Stimulated activated CD4-positive, alpha-beta T cell treated with anti-CD3 and anti-CD28 coated beads, TNF-alpha, amount 100 ng/mL, for 48 hours (primary cell): ENCODE data around the gene PDGFC.

Experiments
- DNase-seq, 3 donors: peaks; one replicate each; pipeline ENCODE4 v3.0.0-alpha.2; 2020; ENCODE audit warnings: low read depth in 3 of 3

Gene PDGFC

DNA sequence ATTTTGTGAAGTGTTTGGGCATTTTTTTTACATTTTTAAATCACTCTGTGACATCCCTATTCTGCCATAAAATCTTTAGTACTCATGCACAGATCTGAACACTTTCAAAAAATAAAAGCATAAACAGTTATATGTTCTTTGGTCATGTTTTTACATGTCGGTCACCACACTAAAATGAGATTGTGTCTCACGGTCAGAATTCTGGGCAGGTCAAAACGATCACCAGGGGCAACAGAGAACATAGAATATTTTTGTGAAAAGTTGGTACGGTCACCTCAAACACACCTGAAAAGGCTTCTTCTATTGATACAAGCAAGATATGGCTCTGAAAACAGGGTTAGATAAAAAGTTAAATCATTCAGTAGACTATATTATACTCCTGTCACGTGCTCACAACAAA, 189.1 kb downstream of the PDGFC start:
- no peak for DNase-seq

DNA sequence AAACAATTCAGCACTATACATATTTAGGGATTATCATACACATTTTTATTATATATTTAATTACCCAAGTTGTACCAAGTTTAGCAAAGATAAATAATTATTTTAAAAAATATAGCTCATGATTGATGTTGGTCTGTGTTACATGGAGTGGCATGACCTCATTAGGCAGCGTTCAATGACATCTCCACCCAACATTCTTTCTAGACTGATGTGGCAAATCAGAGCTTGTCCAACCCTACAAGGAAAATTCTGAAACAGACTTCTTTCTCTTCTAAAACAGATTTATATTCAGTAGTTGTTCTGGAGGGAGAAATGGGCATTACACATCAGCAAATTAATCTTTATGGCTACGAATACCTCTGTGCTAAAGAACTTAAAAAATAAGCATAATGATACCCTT, 189.7 kb downstream of the PDGFC start:
- DNase-seq, result no peak

DNA sequence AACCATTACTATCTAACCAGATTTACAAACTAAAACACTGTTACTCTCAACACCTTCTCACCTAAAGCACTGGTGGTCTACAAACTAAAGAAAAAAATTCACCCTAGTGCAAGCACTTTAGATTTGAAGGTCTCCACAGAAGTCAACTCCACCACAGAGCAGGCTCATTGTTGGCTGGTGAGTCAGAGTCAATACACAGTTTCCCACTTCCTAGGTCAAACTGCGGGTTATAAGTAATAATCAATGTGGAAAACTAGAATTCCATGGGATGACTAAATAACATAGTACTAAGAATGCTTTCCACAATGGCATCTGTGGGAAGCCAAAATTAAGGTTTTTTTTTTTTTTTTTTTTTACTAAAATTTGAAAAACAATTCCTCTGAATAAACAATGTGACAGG, 191.8 kb downstream of the PDGFC start:
- DNase-seq, result no peak

DNA sequence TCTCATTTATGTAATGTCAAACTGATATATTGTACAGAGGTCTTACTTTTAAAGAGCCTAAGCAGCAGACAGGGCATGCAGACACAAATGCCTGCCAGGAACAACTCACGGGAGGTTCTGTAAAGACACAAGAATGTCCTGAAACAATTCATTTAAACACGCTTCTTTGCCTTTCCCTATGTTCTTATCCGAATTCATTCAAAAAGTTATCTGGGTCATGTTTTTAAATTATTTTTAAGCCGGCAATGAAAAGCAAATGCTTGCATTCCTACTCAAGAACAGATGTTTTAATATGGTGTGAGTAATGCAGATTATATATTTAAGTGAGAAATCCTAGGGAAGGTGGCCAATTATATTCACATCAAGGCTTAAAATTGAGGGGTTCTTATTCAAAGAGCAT, 192.6 kb downstream of the PDGFC start:
- no peak for DNase-seq

DNA sequence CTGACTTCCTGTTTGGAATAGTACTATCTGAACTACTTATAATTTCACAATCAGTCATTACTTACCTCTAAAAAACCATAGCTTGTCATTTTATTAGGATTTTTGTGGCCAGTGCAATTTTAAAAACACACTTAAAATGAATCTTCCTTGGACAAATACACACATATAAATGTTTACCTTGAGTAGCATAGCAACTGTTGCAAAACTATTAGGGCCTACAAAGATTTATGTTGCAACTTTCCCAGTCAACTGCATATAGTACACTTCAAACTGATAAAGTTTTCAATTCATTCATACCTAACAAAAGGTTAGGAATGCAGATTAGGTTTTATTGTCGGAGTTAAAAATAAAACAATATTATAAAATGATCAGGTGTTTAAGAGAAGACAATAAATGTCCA, 193.0 kb downstream of the PDGFC start:
- no peak for DNase-seq

DNA sequence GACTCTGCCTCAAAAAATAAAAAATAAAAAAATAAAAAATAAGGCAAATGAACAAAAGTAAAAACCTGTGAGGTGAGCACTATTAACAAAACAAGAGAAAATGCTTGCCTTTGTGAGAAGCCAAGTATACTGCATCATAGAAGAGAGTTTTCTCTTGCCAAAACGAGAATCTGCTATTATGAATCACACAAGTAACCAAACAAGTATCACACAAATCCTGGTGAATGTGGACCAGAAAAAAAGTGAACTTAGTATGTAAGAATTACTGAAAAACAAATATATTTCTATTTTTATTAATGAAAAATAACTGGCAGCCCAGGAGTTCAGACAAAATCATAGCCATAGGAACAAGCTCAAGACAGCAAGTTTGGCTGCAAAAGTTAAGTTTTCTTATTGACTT, 193.5 kb downstream of the PDGFC start:
- no peak for DNase-seq

DNA sequence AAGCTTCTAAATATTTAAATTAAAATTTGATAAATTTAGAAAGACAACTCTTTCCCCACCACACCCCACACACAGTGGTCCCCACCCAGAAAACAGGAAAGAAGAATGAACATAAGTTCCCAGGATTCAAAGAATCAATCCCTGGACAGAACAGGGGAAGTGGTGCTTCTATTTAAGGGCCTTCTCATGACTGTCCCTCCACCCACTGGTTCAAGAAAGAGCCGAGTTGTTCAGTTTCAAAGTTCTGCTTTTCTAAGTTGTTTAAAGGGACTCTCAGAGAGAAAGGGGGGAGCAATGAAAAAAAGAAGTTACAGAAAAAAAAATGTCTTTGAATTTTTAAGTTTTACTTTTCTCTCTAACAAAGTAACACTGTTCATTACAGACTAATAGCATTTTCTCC, 195.8 kb downstream of the PDGFC start:
- no peak for DNase-seq

DNA sequence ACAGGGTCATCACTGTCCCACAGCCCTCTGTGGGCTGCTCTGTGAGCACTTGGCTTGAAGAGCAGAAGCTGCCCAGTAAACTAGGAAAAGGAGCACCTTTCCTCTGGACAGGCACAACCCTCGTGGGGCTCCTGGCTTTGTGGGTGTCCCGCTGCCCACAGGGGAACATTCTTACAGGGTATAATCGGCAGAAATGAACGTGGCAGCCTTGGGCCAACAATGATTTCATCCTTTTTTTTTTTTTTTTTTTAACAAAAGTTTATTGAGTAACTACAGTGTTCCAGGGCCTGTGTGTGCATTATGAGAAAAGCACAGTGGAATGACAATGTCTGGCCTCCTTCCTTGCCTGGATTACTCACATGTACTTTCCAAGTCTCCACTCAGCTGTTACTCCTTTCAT, 197.2 kb downstream of the PDGFC start:
- DNase-seq, result no peak

DNA sequence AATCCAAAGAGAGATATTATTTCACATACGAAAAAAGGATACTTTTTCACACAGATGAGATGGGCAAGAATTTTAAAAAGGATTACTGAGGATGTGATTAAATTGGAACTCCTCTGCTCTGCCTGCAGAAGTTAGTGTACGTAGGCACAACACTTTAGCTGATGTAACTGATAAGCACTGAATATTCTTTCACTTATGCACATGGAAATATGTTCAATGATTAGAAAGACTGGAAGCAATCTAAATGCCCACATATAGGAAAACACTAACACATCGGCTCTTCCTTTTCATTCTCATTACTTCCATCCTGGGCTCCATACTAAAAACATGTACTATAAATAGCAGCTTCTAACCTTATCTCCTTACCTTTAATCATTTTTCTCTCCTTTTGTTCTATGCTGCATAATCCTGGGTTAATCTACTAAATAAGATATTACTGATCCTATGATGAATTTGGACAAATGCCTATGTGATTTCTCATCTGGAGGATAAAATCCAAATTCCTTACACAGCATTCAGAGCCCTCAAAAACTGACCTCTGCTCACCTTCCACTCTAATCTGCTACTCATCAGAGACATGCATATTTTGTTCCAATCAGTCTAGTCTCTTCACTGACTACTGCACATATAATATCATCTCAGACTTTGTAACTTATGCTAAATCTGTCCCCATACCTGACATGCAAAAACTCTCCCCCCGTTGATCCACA, 197.8 kb downstream of the PDGFC start:
- no peak for DNase-seq

DNA sequence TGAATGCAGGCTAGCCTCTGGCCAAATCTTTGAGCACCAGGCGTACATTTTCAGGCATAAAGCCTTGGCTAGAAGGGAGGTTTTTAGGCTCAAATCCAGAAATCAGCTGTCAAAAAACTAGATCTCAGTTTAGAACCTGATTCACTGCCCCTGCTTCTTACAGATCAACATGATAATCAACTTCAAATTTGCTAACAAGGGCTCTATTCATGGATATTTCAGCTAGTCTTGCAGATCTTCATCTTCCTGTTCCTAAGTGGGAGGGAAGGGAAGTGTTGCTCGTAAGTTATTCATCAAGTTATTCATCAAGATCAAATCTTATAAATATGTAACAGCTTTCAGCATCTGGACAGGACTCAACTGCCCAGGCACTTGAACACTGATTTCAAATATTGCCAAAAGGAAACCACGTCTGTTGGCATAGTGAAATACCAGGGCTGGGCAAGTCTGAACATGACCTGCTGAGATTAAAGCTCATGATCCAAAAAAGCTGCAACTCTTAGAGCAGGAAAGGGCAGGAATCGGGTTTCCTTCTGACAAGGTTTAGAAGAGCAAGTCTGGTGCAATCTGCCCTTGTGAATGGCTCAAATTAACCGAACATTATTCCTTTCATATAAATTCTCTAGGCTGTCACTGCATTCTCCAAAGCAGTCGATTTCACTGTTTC, 200.3 kb downstream of the PDGFC start:
- DNase-seq, result no peak

DNA sequence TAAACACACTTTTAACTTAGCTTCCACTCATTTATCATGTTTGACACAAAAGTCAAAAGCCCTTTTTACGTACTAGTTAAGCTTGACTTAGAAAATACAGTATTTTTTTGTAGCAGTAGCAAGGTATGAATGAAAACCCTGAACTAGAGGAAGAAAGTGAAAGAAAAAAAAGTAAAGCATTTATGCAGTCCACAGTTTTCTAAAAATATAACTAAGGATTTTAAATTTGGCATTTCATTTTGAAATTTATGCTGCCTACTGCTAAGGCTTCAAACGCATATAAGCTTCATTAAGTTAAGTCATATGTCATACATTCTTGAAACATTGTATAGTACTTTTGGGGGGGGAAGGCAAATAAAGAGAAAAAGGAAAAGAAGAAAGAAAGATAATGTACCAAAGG, 201.5 kb downstream of the PDGFC start:
- DNase-seq, result no peak

DNA sequence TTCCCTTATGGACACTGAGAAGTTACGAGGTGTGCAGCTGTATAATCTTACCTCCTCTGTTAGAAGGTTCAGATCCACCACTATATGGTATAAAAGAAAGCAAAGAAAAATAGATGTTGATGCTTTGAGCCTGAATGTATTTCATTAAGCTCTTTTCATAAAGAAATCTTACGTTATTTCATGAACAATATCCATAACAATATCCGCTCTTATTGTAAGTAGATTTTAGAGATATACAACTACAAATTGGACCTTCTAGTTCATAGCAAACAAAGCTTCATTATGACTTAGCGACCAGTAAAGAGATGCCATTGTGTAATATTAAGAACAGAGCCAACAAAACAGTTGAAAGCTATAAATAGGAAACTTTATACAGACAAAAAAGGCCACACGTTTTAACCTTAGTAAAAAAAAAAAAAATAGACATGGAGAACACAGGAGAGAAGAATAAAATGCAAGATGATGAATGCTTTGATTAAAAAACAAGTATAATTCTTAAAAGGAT, 203.6 kb downstream of the PDGFC start:
- no peak for DNase-seq

DNA sequence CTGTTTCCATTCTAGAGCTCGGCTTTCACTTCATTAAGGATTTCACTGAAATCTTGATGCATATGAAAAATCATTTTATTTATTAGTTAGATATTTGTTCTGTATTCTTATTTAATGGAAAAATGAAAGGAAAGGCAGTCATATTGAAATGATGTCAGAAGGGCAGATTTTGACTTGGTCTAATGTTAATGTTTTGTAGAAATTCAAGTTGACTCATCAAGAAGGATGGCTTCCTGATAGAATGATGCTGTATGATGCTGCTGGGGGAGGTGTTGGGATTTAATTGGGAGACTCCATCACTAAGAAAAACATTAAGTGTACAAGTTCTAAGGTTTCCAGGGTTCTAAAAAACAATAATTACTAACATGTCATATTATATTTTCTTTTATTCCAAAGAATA, 204.8 kb downstream of the PDGFC start:
- no peak for DNase-seq

DNA sequence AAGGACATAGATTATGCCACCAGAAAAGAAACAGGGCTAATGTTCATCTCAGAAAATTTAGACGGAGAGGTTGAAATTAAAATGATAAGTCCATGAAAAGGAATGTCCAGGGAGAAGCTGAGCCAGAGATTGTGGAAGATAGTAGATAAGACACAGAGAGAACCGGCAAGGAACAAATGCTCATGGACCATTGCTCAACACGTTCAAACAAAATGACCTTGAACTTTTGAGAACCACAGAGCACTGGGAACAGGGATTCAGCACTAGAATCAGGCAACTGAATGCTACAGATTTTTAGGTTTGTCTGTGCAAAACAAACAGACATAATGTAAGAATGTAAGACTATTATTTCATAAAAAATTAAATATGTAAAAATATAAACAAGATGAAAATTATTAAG, 206.3 kb downstream of the PDGFC start:
- DNase-seq, result no peak

DNA sequence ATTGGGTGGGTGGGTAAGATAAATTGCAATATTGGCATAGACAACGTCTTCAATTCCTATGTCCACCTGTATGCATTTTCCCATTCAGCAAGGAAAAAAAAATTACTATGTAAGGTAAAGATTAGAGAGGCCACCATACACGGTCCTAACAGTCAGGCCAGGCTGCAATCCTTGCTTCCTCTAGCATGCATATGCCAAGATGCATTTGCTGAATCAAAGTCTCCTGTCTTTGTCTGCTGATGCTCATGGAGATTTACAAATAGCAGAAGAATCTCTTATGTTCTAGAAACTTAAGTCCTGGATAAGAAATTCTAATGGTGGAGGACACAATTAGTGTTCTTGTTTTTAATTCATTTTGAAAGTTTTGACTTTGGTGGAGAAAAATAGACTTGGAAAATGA, 206.8 kb downstream of the PDGFC start:
- no peak for DNase-seq

DNA sequence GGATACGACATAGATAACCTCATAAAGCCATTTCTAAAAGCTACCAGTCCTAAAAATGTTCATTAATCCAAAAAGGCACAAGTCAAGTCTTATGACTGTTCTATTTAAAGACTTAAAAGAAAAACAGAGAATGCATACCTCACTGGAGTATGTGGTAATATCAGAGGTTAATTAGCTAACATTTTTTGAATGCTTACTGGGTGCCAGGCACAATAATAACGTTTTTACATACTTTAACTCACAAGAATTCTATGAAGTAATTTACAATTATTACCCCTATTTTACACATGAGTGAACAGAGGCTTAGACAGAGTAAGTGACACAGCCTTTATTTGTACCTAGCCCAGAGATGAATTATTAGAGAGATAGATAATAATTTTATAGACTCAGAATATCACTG, 207.5 kb downstream of the PDGFC start:
- DNase-seq, result no peak

DNA sequence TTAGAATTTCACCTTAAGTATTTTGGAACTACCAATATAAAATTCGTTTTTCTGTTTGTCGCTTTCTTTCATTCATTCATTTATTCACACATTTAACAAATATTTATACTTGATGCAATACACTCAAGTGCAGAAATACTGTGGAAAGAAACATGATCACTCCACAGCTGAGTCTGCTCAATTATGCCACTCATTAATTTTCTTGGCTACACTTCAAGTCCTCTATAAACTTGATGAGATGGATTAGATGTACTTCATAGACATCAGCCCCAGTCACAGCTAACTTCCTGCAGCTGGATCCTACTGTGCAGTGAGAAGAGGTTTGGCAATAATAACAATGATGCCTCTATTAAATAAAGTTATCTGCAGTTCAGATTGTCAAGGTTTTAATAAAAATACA, 208.1 kb downstream of the PDGFC start:
- DNase-seq, result no peak

DNA sequence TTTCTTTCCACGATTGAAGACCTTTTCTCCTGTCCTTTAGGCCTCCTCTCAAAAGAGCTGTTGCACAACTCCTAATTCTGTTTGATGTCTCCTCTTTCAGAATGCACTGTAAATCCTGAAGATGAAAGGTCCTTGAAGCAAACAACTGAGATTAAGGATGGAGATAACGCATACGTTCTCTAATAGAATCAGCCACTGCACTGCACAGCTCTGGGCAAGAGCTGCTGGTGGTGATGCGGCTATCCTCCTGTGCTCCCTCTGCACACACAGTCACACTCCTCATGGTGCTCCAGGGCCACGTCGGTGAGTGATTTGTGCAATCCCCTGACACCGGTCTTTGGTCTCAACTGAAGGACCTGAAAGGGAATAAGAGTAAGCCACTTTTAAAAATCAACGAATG, 208.7 kb downstream of the PDGFC start:
- DNase-seq, result no peak

DNA sequence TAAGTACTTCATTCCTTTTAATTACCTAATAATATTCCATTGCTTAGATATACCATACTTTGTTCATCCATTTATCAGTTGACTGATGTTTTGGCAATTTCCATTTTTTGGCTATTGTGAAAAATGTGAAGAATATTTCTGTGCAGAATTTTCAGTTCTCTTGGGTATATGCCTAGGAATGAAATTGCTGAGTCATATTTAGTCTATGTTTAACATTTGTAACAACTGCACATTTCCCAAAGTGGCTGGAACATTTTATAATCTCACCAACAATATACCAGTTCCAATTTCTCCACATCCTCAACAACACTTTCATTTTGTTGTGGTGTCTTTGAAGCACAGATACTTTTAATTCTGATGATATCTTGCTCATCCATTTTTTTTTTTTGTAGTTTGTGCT, 215.5 kb downstream of the PDGFC start:
- DNase-seq, result no peak

DNA sequence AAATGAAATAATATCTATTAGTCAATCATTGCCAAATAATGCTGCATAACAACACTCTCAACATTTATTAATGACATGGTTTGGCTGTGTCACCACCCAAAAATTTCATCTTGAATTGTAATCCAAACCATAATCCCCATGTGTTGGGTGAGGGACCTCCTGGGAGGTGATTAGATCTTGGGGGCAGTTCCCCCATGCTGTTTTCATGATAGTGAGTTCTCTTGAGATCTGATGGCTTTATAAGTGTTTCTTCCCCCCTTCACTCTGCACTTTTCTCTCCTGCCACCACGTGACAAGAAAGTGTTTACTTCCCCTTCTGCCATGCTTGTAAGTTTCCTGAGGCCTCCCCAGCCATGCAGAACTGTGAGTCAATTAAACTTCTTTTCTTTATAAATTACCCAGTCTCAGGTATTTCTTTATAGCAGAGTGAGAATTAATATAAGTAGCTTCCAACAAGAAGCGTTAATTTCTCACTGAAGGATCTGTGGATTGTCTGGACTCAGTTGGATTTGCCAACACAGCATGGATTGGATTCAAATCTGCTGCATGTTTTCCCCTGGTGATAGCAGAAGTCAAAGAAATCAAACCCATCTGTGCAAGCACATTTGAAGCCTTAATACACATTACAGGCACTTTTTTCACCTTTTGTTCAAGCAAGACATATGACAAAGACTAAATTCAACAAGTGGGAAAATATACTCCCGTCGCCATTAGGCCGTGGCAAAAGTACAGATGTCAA, 216.6 kb downstream of the PDGFC start:
- DNase-seq, result no peak

DNA sequence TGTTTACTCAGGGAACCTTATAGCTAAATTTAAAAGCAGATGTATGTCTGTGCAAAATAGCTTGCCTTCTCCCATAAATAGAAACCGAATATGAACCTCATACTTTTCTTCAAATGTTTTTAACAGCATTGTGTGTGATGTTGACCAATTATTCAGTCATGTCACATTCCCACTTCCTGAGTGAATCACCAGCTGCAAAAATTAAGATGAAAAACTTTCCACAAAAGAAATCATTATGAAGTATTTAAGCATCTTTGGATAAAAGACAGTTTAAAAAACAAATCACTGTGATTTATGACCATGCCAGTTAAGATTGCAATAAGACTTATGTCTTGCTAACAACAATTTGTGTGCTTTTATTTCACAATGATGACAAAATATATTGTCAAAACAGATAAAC, 220.1 kb downstream of the PDGFC start:
- no peak for DNase-seq

DNA sequence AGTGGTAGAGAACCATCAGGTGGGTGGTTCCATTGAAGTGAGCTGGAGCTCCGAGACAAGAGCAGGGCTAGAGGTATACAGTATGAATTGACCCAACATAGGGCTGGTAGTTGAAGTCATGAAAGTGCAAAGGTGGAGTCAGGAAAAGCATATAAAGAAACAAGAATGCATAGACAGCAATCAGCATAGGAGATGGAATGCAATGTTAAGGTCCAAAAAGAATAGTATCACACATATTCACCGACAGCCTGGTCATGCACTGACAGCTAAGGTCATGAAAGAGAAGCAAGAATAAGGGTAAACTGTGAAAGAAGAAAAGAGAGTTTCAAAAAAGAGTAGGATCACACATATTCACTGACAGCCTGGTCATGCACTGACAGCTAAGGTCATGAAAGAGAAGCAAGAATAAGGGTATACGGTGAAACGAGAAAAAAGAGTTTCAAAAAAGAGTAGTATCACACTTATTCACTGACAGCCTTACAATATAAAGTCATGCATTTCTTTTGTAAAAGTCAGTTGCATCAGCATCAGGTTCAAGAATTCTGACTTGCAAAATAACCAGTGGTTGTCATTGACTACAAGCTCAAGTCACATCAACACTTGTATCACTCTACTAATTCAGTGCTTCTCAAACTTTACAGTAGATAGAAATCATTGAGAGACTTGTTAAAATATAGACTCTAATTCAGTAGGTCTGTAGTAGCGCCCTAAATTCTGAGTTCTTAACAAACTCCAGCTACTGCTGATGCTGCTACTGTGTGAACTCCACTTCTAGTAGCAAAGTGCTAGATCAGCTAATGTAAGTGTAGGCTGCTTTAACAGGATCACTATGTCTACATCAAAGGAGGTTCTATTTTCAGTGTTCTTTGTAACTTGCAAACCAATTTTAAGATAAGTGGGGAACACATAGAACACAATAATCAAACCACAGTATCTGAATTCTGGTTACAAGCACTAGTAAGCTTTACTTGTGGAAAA, 221.9 kb downstream of the PDGFC start:
- DNase-seq, result no peak
